Small intestine (tissue), 7 donors: ENCODE results near the gene IFNG. TPM values are rescaled to one million over a fixed set of nuclear protein-coding genes. Genes with fewer than 3 reads are reported as not detected.
A peak's percentile ranks its signal among the peaks of the same experiment; 100 is the strongest.

ENCODE experiments used
- DNase-seq, 2 donors: peaks; one replicate each; pipeline versions ENCODE4 v3.0.0 to v3.0.0-alpha.2; 2013
- FAIRE-seq: peaks from 2 replicates; lab custom pipeline; 2012; peaks lifted over from hg19 to GRCh38; lab: Jason Lieb, UNC
- H3K27ac ChIP-seq, 3 donors: one replicate each; pipeline ENCODE4 v1.5.1; 2013; ENCODE audit warnings: low read length in 2 of 3, mild to moderate bottlenecking in 2 of 3, control low read depth in 1 of 3, inconsistent platforms in 1 of 3, low read depth in 1 of 3, moderate library complexity in 1 of 3
- H3K27me3 ChIP-seq, 3 donors: one replicate each; pipeline ENCODE4 v1.6.1; 2013; ENCODE audit warnings: low read length in 3 of 3, inconsistent platforms in 1 of 3; ENCODE audit not compliant: control insufficient read depth in 3 of 3, insufficient read depth in 3 of 3
- H3K36me3 ChIP-seq, 3 donors: one replicate each; pipeline ENCODE4 v1.6.1; 2013; ENCODE audit warnings: low read length in 3 of 3, inconsistent platforms in 1 of 3, low read depth in 1 of 3, mild to moderate bottlenecking in 1 of 3, moderate library complexity in 1 of 3; ENCODE audit not compliant: control insufficient read depth in 3 of 3, insufficient read depth in 2 of 3
- H3K4me1 ChIP-seq, 3 donors: one replicate each; pipeline ENCODE4 v1.6.1; 2013; ENCODE audit warnings: low read length in 2 of 3, inconsistent platforms in 1 of 3, low read depth in 1 of 3, mild to moderate bottlenecking in 1 of 3, moderate library complexity in 1 of 3; ENCODE audit not compliant: control insufficient read depth in 3 of 3, insufficient read depth in 2 of 3
- H3K4me3 ChIP-seq, 3 donors: one replicate each; pipeline ENCODE4 v1.5.1; 2013; ENCODE audit warnings: low read length in 3 of 3, control low read depth in 1 of 3, inconsistent platforms in 1 of 3, low read depth in 1 of 3, mild to moderate bottlenecking in 1 of 3, moderate library complexity in 1 of 3
- H3K9me3 ChIP-seq, 2 donors: one replicate each; pipeline ENCODE4 v1.6.1; 2013; ENCODE audit warnings: low read depth in 1 of 2, low read length in 1 of 2; ENCODE audit not compliant: control insufficient read depth in 2 of 2, insufficient read depth in 1 of 2
- WGBS, 3 donors: extraction: QIAGEN DNeasy Blood & Tissue Kit; methylation state at CpG; one replicate each; pipeline ENCODE4 v1.1.7; 2013; 5-methylcytosine and 5-hydroxymethylcytosine counted together
- polyA plus RNA-seq, 4 donors: library from polyadenylated mRNA; stranded (reverse) in 3 of 4; unstranded in 1 of 4; fragments of 200-250 nt in 3 of 4; fragments of 120-200 nt in 1 of 4; gene quantifications; one replicate each; pipeline versions ENCODE4 v1.2.1 to v1.2.3, GENCODE V29; 2013
- donor health status: healthy with polysubstance abuse.
- donor health status: control.
- donor health status: control.
- donor health status: Bipolar disorder and iron deficiency.
- donor health status: healthy.

The IFNG gene
- polyA plus RNA-seq, 4 donors, result not detected

DNA sequence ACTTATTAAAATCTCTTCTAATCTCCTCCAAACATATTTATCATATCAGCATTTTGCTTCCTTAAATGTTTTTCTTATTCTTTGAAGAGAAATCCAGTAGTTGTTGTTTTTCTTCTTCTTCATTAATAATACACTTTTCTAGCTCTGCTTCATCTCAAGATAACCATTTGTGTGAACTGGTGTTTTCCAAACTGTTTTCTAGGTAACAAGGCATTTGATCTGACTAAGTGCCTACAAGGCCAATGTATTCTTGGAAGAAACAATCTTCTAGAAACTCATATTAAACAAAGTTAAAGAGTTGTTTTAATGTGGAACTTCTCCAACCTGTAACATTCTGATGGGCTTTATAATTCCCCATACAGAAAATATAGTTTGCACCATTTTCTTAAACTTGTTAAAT, 30.8 kb upstream of the IFNG start:
- H3K4me1 ChIP-seq, result no peaks in the 10 kb centered on the region
- DNase-seq (no peak), FAIRE-seq (no peak)
- H3K9me3 ChIP-seq, result no peaks in the 10 kb centered on the region
- H3K36me3 ChIP-seq, result no peaks in the 10 kb centered on the region
- peaks cover 0 to 5% (median 0%) of the 10 kb centered on the region in 3 donors for H3K27me3 ChIP-seq
- H3K4me3 ChIP-seq, result no peak overlapping the region
- H3K27ac ChIP-seq, result no peak overlapping the region

GRCh38 chr12:68189821-68190242, 30.3 kb upstream of the IFNG start:
- Histone ChIP-seq H3K27me3 (peaks cover 0 to 5% (median 0%) of the 10 kb centered on the region in 3 donors), H3K4me1 (no peaks in the 10 kb centered on the region), H3K27ac (no peak overlapping the region), H3K36me3 (no peaks in the 10 kb centered on the region), H3K4me3 (no peak overlapping the region), H3K9me3 (no peaks in the 10 kb centered on the region)
- DNase-seq (peak in 1 of 2 donors; percentile 18), FAIRE-seq (no peak)
- WGBS, 3 donors, result 69 to 76% (median 72%) methylated on average over 4 of the region's 4 CpGs

DNA sequence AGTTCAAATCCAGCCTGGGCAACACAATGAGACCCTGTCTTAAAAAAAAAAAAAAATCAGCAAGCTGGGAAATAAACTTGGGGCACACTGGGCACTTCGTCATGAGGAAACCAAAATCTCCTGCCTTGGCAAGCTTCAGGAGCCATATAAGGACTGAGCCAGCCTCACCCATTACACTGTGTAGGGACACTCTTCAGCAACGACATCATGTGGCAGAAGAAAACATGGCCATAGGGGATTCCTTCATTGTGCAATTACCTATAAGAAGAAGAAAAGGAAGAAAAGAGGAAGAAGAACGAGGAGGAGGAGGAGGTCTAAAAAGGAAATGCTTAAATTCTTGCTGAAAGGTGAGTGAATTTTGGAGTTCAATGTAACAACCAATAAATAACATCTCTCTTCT, 26.1 kb upstream of the IFNG start:
- Histone ChIP-seq H3K27me3 (peaks cover 0 to 5% (median 0%) of the 10 kb centered on the region in 3 donors), H3K4me1 (no peaks in the 10 kb centered on the region), H3K36me3 (no peaks in the 10 kb centered on the region), H3K4me3 (no peak overlapping the region), H3K9me3 (no peaks in the 10 kb centered on the region), H3K27ac (no peak overlapping the region)
- no peak for DNase-seq
- WGBS, 3 donors, result 66 to 79% (median 71%) methylated on average over 3 of the region's 3 CpGs
- FAIRE-seq, result no peak

- no peaks in the 10 kb centered on the region for H3K9me3 ChIP-seq
Observed at GRCh38 chr12:68180792-68181744, 21.5 kb upstream of the IFNG start.

DNA sequence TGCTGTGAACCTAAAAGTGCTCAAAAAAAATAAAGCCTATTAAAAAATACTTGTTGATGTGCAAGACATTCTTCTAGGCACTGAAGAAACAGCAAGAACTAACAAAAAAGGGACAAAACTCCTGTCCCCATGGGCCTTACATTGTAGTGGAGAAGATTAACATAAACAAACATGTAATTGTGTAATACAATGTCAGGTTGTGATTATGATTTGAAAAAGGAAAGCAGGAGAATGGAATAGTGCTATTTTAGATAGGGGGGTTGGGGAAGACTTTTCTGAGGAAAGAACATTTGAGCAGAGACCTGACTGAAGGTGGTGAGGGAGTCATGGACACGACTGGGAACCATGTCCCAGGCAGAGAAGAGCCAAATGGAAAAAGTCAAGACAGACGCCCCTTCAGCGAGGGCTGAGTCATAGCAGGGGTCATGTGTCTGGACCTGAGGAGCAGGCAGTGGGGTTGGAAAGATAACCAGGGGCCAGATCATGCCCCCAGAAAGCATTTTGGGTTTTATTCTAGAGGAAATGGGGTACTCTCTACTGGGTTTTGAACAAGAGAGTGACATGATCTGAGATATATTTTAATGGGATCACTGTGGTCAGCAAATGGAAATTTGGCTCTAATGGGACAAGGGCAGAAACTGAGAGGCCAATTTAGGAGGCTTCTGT, 19.4 kb upstream of the IFNG start:
- no peaks in the 10 kb centered on the region for H3K9me3 ChIP-seq
- no peaks in the 10 kb centered on the region for H3K36me3 ChIP-seq
- no peak overlapping the region for H3K4me3 ChIP-seq
- no peak overlapping the region for H3K27ac ChIP-seq
- no peaks in the 10 kb centered on the region for H3K4me1 ChIP-seq
- no peak for DNase-seq
- FAIRE-seq, result no peak
- WGBS, 3 donors, result 44 to 77% (median 57%) methylated on average over 3 of the region's 3 CpGs
- H3K27me3 ChIP-seq, result no peaks in the 10 kb centered on the region

More at GRCh38 chr12:68180792-68181744, 21.5 kb upstream of the IFNG start:
- DNase-seq (peak; percentile 3 to 22), FAIRE-seq (no peak)
- no peak overlapping the region for H3K27ac ChIP-seq
- WGBS, 3 donors, result 35 to 59% (median 41%) methylated on average over 3 of the region's 3 CpGs
- H3K36me3 ChIP-seq, result no peaks in the 10 kb centered on the region
- no peaks in the 10 kb centered on the region for H3K27me3 ChIP-seq
- H3K4me3 ChIP-seq, result no peak overlapping the region
- no peaks in the 10 kb centered on the region for H3K4me1 ChIP-seq

- Histone ChIP-seq H3K4me3 (no peak overlapping the region), H3K27ac (no peak overlapping the region), H3K9me3 (no peaks in the 10 kb centered on the region), H3K36me3 (no peaks in the 10 kb centered on the region), H3K27me3 (no peaks in the 10 kb centered on the region), H3K4me1 (no peaks in the 10 kb centered on the region)
- FAIRE-seq, result no peak
- DNase-seq, result no peak
Observed at GRCh38 chr12:68178184-68178583, 18.6 kb upstream of the IFNG start.

DNA sequence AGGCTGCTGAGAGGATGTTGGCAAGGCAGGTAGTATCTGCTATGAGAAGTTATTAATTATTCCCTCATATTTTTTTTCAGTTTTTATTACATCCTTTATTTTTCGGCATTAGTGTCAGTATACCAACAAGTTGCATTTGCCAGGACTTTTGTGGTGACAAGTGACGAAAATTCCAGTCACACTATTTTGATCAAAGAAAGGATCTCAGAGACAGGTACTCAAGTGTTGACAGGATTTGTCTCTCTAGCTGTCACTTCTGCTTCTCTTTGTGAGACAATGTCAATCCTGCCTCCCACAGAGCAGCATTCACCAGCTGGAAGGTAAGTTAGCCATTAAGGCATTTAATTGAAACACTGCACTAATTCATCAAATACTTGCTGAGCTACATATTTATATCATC, 18.0 kb upstream of the IFNG start:
- no peaks in the 10 kb centered on the region for H3K9me3 ChIP-seq
- DNase-seq (no peak), FAIRE-seq (no peak)
- no peaks in the 10 kb centered on the region for H3K4me1 ChIP-seq
- no peak overlapping the region for H3K27ac ChIP-seq
- no peaks in the 10 kb centered on the region for H3K36me3 ChIP-seq
- WGBS, 3 donors, result 74 to 91% (median 87%) methylated on average over 2 of the region's 2 CpGs
- no peaks in the 10 kb centered on the region for H3K27me3 ChIP-seq
- no peak overlapping the region for H3K4me3 ChIP-seq

DNA sequence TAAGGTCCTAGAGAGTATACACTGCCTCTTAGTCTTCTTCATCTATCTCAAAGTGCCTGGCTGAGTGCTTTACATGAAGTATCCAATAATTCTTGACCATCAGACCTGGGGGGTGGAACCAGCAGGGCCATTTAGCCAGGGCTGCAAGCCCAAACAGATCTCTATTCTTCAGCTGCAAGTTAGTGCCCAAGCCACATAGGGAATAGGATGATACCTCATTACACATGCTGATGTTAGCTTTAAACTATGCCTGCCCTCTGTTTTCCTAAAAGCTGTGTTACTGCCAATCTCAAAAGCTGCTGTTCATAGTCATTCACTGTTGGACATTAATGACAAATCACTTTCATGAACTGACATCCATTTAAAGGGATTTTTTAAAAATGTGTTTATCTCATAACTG, 16.7 kb upstream of the IFNG start:
- H3K4me1 ChIP-seq, result no peaks in the 10 kb centered on the region
- no peak overlapping the region for H3K4me3 ChIP-seq
- no peaks in the 10 kb centered on the region for H3K27me3 ChIP-seq
- no peaks in the 10 kb centered on the region for H3K36me3 ChIP-seq
- FAIRE-seq, result no peak
- H3K27ac ChIP-seq, result no peak overlapping the region
- H3K9me3 ChIP-seq, result no peaks in the 10 kb centered on the region
- DNase-seq, result no peak
